Measurements from ENCODE around the gene RNF217. TPM values are rescaled to one million over a fixed set of nuclear protein-coding genes. Genes with fewer than 3 reads are reported as not detected.
A peak's percentile ranks its signal among the peaks of the same experiment; 100 is the strongest.
"Not testable (repeated sequence)": the region's sequence is repeated elsewhere in the genome, so short reads cannot be mapped to it uniquely, and the experiment has no call there.

Gene RNF217
- total RNA-seq, 2 experiments from 2014 or later = 0.12 to 0.30 TPM

DNA sequence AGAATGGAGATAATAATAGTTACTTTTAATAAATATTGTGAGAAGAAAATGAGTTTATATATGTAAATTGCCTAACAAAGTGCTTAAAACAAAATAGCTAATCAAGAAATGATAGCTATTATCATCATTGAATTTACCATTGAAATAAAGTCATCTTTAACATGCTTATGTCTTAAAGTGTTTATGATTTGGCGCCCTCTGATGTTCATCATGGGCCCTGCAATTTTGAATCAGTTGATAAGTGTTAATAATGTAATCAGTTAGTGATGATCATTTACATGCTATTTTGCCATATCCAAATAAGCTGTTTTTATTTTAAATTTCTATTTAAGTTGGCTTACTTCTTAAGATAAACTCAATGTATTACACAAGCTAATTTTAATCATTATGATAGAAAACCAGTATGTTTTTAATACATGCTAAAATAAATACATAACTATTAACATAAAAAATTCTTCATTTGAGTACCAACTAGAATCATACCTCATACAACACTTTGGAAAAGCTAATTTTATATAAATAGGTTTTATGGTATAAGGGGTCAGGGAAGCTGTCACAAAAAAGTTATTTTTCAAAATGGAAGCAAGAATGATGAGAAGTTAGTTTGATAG lies 152.1 kb downstream of the RNF217 start:
- peaks cover 14% of the 10 kb centered on the region for H3K36me3 Mint-ChIP-seq
- H3K27me3 Mint-ChIP-seq = no peaks in the 10 kb centered on the region
- H3K4me3 Mint-ChIP-seq = no peak overlapping the region
- H3K9me3 Mint-ChIP-seq = peaks cover 28% of the 10 kb centered on the region
- no peaks in the 10 kb centered on the region for H3K4me1 Mint-ChIP-seq
- peak; percentile 8 for DNase-seq
- H3K27ac Mint-ChIP-seq = no peak overlapping the region

GRCh38 chr6:125116170-125116569 lies 153.9 kb downstream of the RNF217 start:
- no peak for DNase-seq
- Mint-ChIP-seq H3K36me3 (peaks cover 5% of the 10 kb centered on the region), H3K27ac (no peak overlapping the region), H3K27me3 (no peaks in the 10 kb centered on the region), H3K9me3 (peaks cover 10% of the 10 kb centered on the region), H3K4me1 (no peaks in the 10 kb centered on the region), H3K4me3 (no peak overlapping the region)

GRCh38 chr6:125116710-125117109 lies 154.5 kb downstream of the RNF217 start:
- Mint-ChIP-seq H3K4me1 (no peaks in the 10 kb centered on the region), H3K27me3 (no peaks in the 10 kb centered on the region), H3K4me3 (no peak overlapping the region), H3K27ac (no peak overlapping the region), H3K9me3 (peaks cover 5% of the 10 kb centered on the region), H3K36me3 (no peaks in the 10 kb centered on the region)
- no peak for DNase-seq

- Mint-ChIP-seq H3K36me3 (no peaks in the 10 kb centered on the region), H3K9me3 (no peaks in the 10 kb centered on the region), H3K4me1 (no peaks in the 10 kb centered on the region), H3K4me3 (no peak overlapping the region), H3K27me3 (no peaks in the 10 kb centered on the region), H3K27ac (no peak overlapping the region)
- no peak for DNase-seq
Observed at GRCh38 chr6:125117818-125118217, 155.6 kb downstream of the RNF217 start.

DNA sequence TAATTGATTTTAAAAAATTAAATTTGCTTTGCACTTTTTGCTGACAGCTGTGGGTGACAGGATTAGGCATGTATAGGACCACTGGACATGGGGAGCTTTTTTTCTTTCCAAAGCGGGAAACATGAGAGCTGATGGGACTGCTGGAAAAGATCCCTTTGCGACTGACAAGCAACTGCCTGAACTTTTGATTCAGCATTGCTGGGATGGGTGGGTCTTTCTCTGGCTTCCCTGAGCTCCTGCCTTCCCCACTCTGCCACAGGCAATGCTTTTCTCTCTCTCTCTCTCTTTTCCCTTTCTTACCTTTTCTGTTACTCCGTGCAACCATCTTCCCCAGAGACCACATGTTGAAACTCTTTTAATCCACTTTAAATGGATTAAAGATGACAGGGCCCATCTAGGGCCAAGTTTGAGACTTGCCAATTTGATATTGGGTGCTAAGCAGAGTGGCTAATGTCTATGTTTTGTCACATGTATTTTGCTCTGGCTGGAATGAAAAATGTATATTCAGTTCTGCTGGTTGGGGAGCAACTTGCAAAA lies 157.9 kb downstream of the RNF217 start:
- Mint-ChIP-seq H3K36me3 (no peaks in the 10 kb centered on the region), H3K27ac (no peak overlapping the region), H3K27me3 (no peaks in the 10 kb centered on the region), H3K9me3 (no peaks in the 10 kb centered on the region), H3K4me1 (no peaks in the 10 kb centered on the region), H3K4me3 (no peak overlapping the region)
- DNase-seq = no peak

GRCh38 chr6:125121894-125122293 lies 159.7 kb downstream of the RNF217 start:
- H3K27ac Mint-ChIP-seq = no peak overlapping the region
- no peak overlapping the region for H3K4me3 Mint-ChIP-seq

GRCh38 chr6:125123051-125123450 lies 160.8 kb downstream of the RNF217 start:
- H3K9me3 Mint-ChIP-seq = no peaks in the 10 kb centered on the region
- DNase-seq = no peak
- no peaks in the 10 kb centered on the region for H3K4me1 Mint-ChIP-seq
- H3K36me3 Mint-ChIP-seq = no peaks in the 10 kb centered on the region
- no peaks in the 10 kb centered on the region for H3K27me3 Mint-ChIP-seq
- H3K27ac Mint-ChIP-seq = no peak overlapping the region
- H3K4me3 Mint-ChIP-seq = no peak overlapping the region

More at GRCh38 chr6:125121894-125122293, 159.7 kb downstream of the RNF217 start:
- Mint-ChIP-seq H3K9me3 (no peaks in the 10 kb centered on the region), H3K27me3 (no peaks in the 10 kb centered on the region), H3K4me1 (no peaks in the 10 kb centered on the region), H3K36me3 (no peaks in the 10 kb centered on the region)
- no peak for DNase-seq

- no peak overlapping the region for H3K4me3 Mint-ChIP-seq
- no peaks in the 10 kb centered on the region for H3K27me3 Mint-ChIP-seq
- H3K9me3 Mint-ChIP-seq = no peaks in the 10 kb centered on the region
- H3K4me1 Mint-ChIP-seq = no peaks in the 10 kb centered on the region
- H3K36me3 Mint-ChIP-seq = no peaks in the 10 kb centered on the region
- H3K27ac Mint-ChIP-seq = no peak overlapping the region
- no peak for DNase-seq
Observed at GRCh38 chr6:125123468-125124048, 161.3 kb downstream of the RNF217 start.

GRCh38 chr6:125124049-125124669 lies 161.9 kb downstream of the RNF217 start:
- no peak overlapping the region for H3K4me3 Mint-ChIP-seq
- no peaks in the 10 kb centered on the region for H3K27me3 Mint-ChIP-seq
- no peak for DNase-seq

DNA sequence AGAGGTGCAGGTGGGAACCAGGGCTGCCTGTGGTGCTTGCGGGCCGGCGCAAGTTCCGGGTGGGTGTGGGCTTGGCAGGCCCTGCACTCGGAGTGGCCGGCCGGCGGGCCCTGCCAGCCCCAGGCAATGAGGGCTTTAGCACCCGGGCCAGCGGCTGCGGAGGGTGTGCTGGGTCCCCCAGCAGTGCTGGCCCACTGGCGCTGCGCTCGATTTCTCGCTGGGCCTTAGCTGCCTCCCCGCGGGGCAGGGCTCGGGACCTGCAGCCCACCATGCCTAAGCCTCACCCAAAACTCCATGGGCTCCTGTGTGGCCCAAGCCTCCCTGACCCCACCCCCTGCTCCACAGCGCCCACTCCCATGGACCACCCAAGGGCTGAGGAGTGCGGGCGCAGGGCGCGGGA lies 163.6 kb downstream of the RNF217 start:
- H3K27me3 Mint-ChIP-seq, H3K27ac Mint-ChIP-seq, H3K4me3 Mint-ChIP-seq, H3K4me1 Mint-ChIP-seq, DNase-seq, H3K36me3 Mint-ChIP-seq, H3K9me3 Mint-ChIP-seq: not testable (repeated sequence)

More at GRCh38 chr6:125124049-125124669, 161.9 kb downstream of the RNF217 start:
- Mint-ChIP-seq H3K9me3 (no peaks in the 10 kb centered on the region), H3K27ac (no peak overlapping the region), H3K36me3 (no peaks in the 10 kb centered on the region), H3K4me1 (no peaks in the 10 kb centered on the region)

DNA sequence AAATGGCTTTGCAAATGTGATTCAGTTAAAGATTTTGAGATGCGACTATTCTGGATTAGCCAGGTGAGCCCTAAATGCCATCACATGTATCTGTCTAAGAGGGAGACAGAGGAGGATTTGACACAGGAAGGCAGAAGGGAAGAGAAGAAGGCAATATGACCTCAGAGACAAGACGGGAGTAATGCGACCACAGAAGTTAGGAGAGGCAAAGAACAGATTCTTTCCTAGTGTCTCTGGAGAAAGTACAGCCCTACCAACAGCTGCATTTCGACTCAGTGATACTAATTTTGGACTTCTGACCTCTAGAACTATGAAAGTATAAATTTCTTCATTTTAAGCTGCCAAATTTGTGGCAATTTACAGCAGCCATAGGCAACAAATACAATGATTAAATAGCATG lies 167.1 kb downstream of the RNF217 start:
- Mint-ChIP-seq H3K4me3 (no peak overlapping the region), H3K27ac (no peak overlapping the region), H3K4me1 (no peaks in the 10 kb centered on the region), H3K9me3 (no peaks in the 10 kb centered on the region), H3K27me3 (no peaks in the 10 kb centered on the region), H3K36me3 (no peaks in the 10 kb centered on the region)
- DNase-seq = no peak

GRCh38 chr6:125132058-125132457 lies 169.8 kb downstream of the RNF217 start:
- Mint-ChIP-seq H3K9me3 (no peaks in the 10 kb centered on the region), H3K36me3 (no peaks in the 10 kb centered on the region), H3K4me3 (no peak overlapping the region), H3K4me1 (no peaks in the 10 kb centered on the region), H3K27me3 (no peaks in the 10 kb centered on the region), H3K27ac (no peak overlapping the region)
- DNase-seq = no peak

DNA sequence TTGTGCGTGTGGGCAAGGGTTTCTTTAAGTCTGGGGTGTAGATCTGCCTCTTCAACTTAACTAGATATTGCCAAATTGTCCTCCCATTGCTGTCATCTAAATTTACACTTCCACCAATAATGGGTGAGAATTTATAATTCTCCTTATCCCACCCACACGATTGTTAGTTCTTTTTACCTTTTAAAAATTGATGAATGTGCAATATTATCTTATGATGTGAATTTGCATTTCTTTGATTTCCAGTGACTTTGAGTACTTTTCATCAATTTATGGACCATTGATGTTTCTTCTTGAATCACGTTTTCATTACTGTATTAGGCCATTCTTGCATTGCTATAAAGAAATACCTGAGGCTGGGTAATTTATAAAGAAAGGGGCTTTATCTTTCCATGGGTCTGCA lies 174.1 kb downstream of the RNF217 start:
- H3K4me1 Mint-ChIP-seq = no peaks in the 10 kb centered on the region
- no peaks in the 10 kb centered on the region for H3K36me3 Mint-ChIP-seq
- no peak overlapping the region for H3K4me3 Mint-ChIP-seq
- no peaks in the 10 kb centered on the region for H3K9me3 Mint-ChIP-seq
- H3K27me3 Mint-ChIP-seq = no peaks in the 10 kb centered on the region
- no peak overlapping the region for H3K27ac Mint-ChIP-seq
- DNase-seq = no peak

GRCh38 chr6:125138083-125138482 lies 175.8 kb downstream of the RNF217 start:
- Mint-ChIP-seq H3K4me1 (no peaks in the 10 kb centered on the region), H3K9me3 (no peaks in the 10 kb centered on the region), H3K27me3 (peaks cover 2% of the 10 kb centered on the region), H3K27ac (no peak overlapping the region), H3K4me3 (no peak overlapping the region), H3K36me3 (no peaks in the 10 kb centered on the region)
- no peak for DNase-seq

DNA sequence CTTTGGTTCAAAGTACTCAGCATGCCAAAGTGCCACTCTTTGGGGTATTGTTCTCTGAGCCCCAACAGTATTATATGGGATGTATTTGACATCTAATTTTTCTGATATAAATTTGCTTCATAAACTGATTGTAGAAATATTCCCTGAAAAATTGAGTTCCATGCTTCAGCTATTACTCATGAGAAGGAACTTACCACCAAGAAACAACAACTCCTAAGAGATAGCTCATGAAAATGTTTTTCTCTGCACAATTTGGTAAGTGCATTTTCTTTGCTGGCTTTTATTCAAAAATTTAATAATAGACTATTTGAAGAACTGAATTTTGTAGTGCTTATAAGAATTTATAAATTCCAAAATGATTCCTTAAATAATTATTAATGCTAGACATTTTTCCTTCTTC lies 178.6 kb downstream of the RNF217 start:
- no peak overlapping the region for H3K27ac Mint-ChIP-seq

More for the DNA sequence above, 178.6 kb downstream of the RNF217 start:
- H3K9me3 Mint-ChIP-seq = no peaks in the 10 kb centered on the region
- H3K36me3 Mint-ChIP-seq = no peaks in the 10 kb centered on the region
- no peak overlapping the region for H3K4me3 Mint-ChIP-seq
- DNase-seq = no peak
- no peaks in the 10 kb centered on the region for H3K4me1 Mint-ChIP-seq
- H3K27me3 Mint-ChIP-seq = peaks cover 10% of the 10 kb centered on the region

Data from activated naive CD8-positive, alpha-beta T cell treated with anti-CD3 and anti-CD28 coated beads for 36 hours (primary cell).